GM12865 (cell line): ENCODE data around the gene GRIA4.

Source experiments
- DNase-seq: peaks from one replicate; pipeline ENCODE4 v3.0.0; 2010; ENCODE audit warnings: low read depth
- H3K4me3 ChIP-seq: 2 replicates; pipeline ENCODE4 v1.5.1; 2011; ENCODE audit warnings: mild to moderate bottlenecking, low read depth, low read length, control low read depth
- TF ChIP-seq, protein P1 (sequence below): IDR thresholded peaks from 2 replicates; pipeline ENCODE4 v1.5.1; 2011; ENCODE audit warnings: low read length, control low read depth, low read depth, inconsistent platforms; ENCODE audit not compliant: insufficient read depth; ENCODE audit errors: missing control alignments

Gene GRIA4

GRCh38 chr11:105899772-105900171 lies 289.9 kb downstream of the GRIA4 start:
- H3K4me3 ChIP-seq = no peak overlapping the region
- TF ChIP-seq, protein P1, sequence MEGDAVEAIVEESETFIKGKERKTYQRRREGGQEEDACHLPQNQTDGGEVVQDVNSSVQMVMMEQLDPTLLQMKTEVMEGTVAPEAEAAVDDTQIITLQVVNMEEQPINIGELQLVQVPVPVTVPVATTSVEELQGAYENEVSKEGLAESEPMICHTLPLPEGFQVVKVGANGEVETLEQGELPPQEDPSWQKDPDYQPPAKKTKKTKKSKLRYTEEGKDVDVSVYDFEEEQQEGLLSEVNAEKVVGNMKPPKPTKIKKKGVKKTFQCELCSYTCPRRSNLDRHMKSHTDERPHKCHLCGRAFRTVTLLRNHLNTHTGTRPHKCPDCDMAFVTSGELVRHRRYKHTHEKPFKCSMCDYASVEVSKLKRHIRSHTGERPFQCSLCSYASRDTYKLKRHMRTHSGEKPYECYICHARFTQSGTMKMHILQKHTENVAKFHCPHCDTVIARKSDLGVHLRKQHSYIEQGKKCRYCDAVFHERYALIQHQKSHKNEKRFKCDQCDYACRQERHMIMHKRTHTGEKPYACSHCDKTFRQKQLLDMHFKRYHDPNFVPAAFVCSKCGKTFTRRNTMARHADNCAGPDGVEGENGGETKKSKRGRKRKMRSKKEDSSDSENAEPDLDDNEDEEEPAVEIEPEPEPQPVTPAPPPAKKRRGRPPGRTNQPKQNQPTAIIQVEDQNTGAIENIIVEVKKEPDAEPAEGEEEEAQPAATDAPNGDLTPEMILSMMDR = no peak
- no peak for DNase-seq

DNA sequence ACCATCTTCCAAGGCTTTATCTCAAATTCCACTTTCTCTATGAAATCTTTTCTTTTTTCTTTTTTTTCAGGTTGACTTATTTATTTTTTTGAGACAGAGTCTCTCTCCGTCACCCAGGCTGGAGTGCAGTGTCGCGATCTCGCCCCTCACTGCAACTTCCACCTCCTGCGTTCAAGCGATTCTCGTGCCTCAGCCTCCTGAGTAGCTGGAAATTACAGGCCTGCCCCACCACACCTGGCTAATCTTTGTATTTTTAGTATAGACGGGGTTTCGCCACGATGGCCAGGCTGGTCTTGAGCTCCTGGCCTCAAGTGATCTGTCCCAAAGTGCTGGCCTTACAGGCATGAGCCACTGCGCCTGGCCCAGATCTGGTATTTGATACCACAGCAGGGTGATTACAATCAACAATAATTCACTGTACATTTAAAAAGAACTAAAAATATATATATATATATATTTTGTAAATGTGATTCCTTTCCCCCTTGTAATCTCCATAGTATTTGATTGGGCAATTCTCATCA lies 290.7 kb downstream of the GRIA4 start:
- no peak overlapping the region for H3K4me3 ChIP-seq
- TF ChIP-seq, protein P1 = no peak
- DNase-seq = no peak

DNA sequence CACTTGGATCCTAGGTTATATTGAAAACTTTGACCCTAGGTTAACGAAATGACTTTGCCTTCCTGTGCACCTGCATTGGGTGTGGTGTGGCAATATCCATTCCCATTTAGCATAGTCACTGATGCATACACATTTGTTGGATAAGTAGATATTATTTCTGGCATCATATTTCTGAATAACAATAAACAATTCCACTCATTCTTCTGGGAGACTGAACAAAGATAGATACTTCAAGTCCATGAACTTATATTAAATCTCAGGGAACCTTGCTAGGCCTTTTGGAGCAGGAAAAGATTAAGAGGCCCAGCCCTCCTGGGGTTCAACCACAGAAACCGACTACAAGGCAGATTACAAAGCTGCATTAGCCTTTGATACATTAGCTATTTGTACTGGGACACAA lies 293.2 kb downstream of the GRIA4 start:
- H3K4me3 ChIP-seq = no peak overlapping the region
- DNase-seq = no peak

DNA sequence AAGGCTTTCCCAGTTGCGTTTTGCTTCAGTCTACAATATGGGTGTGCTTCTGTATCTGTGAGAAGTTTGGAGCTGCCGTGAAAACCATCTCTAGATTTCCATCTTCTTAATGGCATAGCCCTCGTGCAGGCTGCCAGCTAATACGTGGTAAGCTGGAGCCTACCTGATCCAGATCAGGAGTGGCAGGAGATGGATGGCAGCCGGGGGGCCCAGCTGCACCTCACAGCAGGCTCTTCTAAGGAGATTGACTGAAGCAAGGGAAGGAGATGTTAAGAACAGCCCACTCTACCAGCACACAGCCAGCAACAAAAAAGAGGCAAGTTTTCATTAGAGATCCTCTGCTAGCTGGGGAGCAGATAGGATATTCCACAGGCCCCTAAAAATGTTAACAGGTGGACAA lies 296.6 kb downstream of the GRIA4 start:
- DNase-seq = no peak
- no peak overlapping the region for H3K4me3 ChIP-seq
- TF ChIP-seq, protein P1 = no peak

More for the DNA sequence above, 293.2 kb downstream of the GRIA4 start:
- TF ChIP-seq, protein P1 = no peak

GRCh38 chr11:105907319-105907718 lies 297.4 kb downstream of the GRIA4 start:
- DNase-seq = no peak
- TF ChIP-seq, protein P1 = no peak
- H3K4me3 ChIP-seq = no peak overlapping the region

GRCh38 chr11:105910095-105910715 lies 300.3 kb downstream of the GRIA4 start:
- TF ChIP-seq, protein P1 = no peak
- DNase-seq = no peak
- no peak overlapping the region for H3K4me3 ChIP-seq

- no peak for DNase-seq
- TF ChIP-seq, protein P1 = no peak
- H3K4me3 ChIP-seq = no peak overlapping the region
Measured at GRCh38 chr11:105911454-105911853, 301.6 kb downstream of the GRIA4 start.
